ENCODE measurements around the gene BCAS1.

Gene BCAS1

DNA sequence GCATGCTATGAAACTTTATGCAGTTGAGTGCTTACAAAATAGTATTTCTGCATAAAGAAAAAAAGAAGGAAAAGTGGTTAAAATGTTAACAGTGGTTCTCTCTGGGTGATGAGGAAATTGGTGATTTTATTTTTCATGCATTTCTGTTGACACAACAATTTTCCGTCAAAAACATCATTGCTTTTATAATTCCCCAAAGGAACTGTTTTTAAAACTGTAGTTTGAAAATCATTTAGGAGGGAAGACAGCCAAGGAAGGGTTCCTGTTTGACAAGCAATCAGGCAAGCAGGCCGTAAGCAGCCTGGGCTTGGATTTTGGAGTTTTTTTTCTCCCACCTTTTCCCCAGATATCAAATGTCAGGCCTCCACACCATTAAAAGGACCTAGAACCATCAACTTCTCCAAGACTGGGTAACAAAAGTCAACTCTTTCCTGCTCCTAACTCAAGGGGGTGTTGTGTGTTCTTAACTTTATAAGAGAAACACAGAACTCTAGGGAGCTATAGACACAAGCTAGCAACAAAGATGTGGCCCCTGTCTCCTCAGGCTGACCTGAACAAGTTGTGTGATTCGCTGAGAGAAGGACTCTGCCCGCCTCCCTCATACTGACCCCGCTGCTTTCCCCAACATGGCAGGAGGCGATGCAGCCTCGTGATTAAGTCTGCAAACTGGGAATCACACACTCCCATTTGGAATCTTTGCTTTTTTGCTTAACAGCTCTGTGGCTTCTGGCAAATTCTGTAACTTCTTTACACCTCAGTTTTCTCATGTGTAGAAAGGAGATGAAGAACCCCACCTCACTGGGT is 146.6 kb downstream of the BCAS1 start:
- H3K27ac ChIP-seq (ENCODE audit: low read length) = no peak overlapping the region
- H3K4me2 ChIP-seq (ENCODE audit: insufficient read depth, low read length) = no peak overlapping the region
- no peaks in the 10 kb centered on the region for H3K36me3 ChIP-seq (ENCODE audit: insufficient read depth, low read length)
- no peaks in the 10 kb centered on the region for H3K27me3 ChIP-seq (ENCODE audit: insufficient read depth, low read length, poor library complexity)
- ATAC-seq (ENCODE audit: insufficient read depth, low read depth) (no peak), DNase-seq (no peak)
- no peak for TF ChIP-seq EZH2 (IDR thresholded peaks at IDR 0.05; ENCODE audit: borderline replicate concordance, low read depth, low read length, severe bottlenecking)
- TF ChIP-seq, protein P1, sequence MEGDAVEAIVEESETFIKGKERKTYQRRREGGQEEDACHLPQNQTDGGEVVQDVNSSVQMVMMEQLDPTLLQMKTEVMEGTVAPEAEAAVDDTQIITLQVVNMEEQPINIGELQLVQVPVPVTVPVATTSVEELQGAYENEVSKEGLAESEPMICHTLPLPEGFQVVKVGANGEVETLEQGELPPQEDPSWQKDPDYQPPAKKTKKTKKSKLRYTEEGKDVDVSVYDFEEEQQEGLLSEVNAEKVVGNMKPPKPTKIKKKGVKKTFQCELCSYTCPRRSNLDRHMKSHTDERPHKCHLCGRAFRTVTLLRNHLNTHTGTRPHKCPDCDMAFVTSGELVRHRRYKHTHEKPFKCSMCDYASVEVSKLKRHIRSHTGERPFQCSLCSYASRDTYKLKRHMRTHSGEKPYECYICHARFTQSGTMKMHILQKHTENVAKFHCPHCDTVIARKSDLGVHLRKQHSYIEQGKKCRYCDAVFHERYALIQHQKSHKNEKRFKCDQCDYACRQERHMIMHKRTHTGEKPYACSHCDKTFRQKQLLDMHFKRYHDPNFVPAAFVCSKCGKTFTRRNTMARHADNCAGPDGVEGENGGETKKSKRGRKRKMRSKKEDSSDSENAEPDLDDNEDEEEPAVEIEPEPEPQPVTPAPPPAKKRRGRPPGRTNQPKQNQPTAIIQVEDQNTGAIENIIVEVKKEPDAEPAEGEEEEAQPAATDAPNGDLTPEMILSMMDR (IDR thresholded peaks at IDR 0.05; ENCODE audit: borderline replicate concordance, extremely low read depth, low read length, poor library complexity, severe bottlenecking) = no peak
- H3K4me3 ChIP-seq (ENCODE audit: low read depth in 1 of 2, low read length in 2 of 2) = no peak overlapping the region
- no peaks in the 10 kb centered on the region for H4K20me1 ChIP-seq (ENCODE audit: insufficient read depth, low read length)
- no peak overlapping the region for H3K9ac ChIP-seq (ENCODE audit: low read depth, low read length)
- H3K4me1 ChIP-seq (ENCODE audit: insufficient read depth, low read length) = no peaks in the 10 kb centered on the region
- H2AFZ ChIP-seq (ENCODE audit: low read depth, low read length) = no peak overlapping the region
- H3K9me3 ChIP-seq (ENCODE audit: insufficient read depth, low read length, severe bottlenecking) = no peaks in the 10 kb centered on the region
- H3K79me2 ChIP-seq (ENCODE audit: insufficient read depth, low read length) = no peaks in the 10 kb centered on the region

GRCh38 chr20:53922901-53923314 is 147.5 kb downstream of the BCAS1 start:
- TF ChIP-seq, protein P1 (IDR thresholded peaks at IDR 0.05; ENCODE audit: borderline replicate concordance, extremely low read depth, low read length, poor library complexity, severe bottlenecking) = no peak
- TF ChIP-seq EZH2 (IDR thresholded peaks at IDR 0.05; ENCODE audit: borderline replicate concordance, low read depth, low read length, severe bottlenecking) = no peak
- H3K36me3 ChIP-seq (ENCODE audit: insufficient read depth, low read length) = no peaks in the 10 kb centered on the region
- no peaks in the 10 kb centered on the region for H3K4me1 ChIP-seq (ENCODE audit: insufficient read depth, low read length)
- H4K20me1 ChIP-seq (ENCODE audit: insufficient read depth, low read length) = no peaks in the 10 kb centered on the region
- no peaks in the 10 kb centered on the region for H3K79me2 ChIP-seq (ENCODE audit: insufficient read depth, low read length)
- H3K27ac ChIP-seq (ENCODE audit: low read length) = no peak overlapping the region
- no peak overlapping the region for H3K4me3 ChIP-seq (ENCODE audit: low read depth in 1 of 2, low read length in 2 of 2)
- no peak overlapping the region for H3K4me2 ChIP-seq (ENCODE audit: insufficient read depth, low read length)
- H3K9ac ChIP-seq (ENCODE audit: low read depth, low read length) = no peak overlapping the region
- no peaks in the 10 kb centered on the region for H3K9me3 ChIP-seq (ENCODE audit: insufficient read depth, low read length, severe bottlenecking)
- ATAC-seq (ENCODE audit: insufficient read depth, low read depth) (no peak), DNase-seq (no peak)
- no peaks in the 10 kb centered on the region for H3K27me3 ChIP-seq (ENCODE audit: insufficient read depth, low read length, poor library complexity)
- H2AFZ ChIP-seq (ENCODE audit: low read depth, low read length) = no peak overlapping the region

DNA sequence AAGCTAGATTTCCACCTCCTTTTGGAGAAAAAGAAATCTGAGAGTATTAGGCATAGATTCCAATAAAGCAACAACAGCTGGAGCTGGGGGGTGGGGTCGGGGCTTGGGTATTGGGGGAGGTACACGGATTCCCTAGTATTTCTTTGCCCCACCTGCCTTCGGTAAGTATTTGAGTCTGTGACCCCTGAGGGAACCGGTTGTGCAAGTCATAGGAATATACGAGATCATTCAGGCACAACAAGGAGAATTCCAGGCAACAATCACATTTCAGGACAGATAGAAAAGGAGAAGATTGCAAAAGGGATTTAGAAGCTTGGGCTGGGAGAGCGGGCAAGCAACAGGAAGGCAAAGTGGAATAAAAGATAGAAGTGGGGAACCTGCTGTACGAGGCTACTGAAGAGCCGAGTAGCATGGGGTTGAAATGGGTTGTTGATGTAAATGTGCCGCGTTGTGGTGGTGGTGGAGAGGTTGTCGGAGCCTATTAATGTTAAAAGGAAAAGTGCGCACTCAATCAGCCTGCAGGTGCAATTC is 148.9 kb downstream of the BCAS1 start:
- DNase-seq (no peak), ATAC-seq (ENCODE audit: insufficient read depth, low read depth) (no peak)
- Histone ChIP-seq H3K9ac (ENCODE audit: low read depth, low read length) (no peak overlapping the region), H2AFZ (ENCODE audit: low read depth, low read length) (no peak overlapping the region), H3K4me3 (ENCODE audit: low read depth in 1 of 2, low read length in 2 of 2) (no peak overlapping the region), H3K27me3 (ENCODE audit: insufficient read depth, low read length, poor library complexity) (no peaks in the 10 kb centered on the region), H3K79me2 (ENCODE audit: insufficient read depth, low read length) (no peaks in the 10 kb centered on the region), H4K20me1 (ENCODE audit: insufficient read depth, low read length) (no peaks in the 10 kb centered on the region), H3K4me2 (ENCODE audit: insufficient read depth, low read length) (no peak overlapping the region), H3K36me3 (ENCODE audit: insufficient read depth, low read length) (no peaks in the 10 kb centered on the region), H3K4me1 (ENCODE audit: insufficient read depth, low read length) (peaks cover 2% of the 10 kb centered on the region; the same call in 1 of the 2 replicates), H3K27ac (ENCODE audit: low read length) (no peak overlapping the region), H3K9me3 (ENCODE audit: insufficient read depth, low read length, severe bottlenecking) (no peaks in the 10 kb centered on the region)
- TF ChIP-seq EZH2 (IDR thresholded peaks at IDR 0.05; ENCODE audit: borderline replicate concordance, low read depth, low read length, severe bottlenecking) = no peak
- TF ChIP-seq, protein P1 (IDR thresholded peaks at IDR 0.05; ENCODE audit: borderline replicate concordance, extremely low read depth, low read length, poor library complexity, severe bottlenecking) = no peak

All from DND-41 (cell line).